Subcutaneous adipose tissue (tissue), 4 donors: Measurements from ENCODE around the gene CILP. TPM values are rescaled to one million over a fixed set of nuclear protein-coding genes. Genes with fewer than 3 reads are reported as not detected.

ENCODE experiments used
- total RNA-seq, 4 donors: library from RNA; depleted of rRNA; stranded (reverse); fragments of >200 nt; gene quantifications; one replicate each; pipeline ENCODE4 v1.1.0, GENCODE V29; 2016
- TF ChIP-seq, protein P1 (sequence below): fragments of 450-650 bp; IDR thresholded peaks from one replicate; pipeline ENCODE4 v1.5.1; 2016; ENCODE audit warnings: low read depth, mild to moderate bottlenecking, control low read depth, antibody characterized with exemption, moderate library complexity

The CILP gene
- total RNA-seq, 4 donors from 2014 or later: 46.5 to 223 (median 111) TPM

- TF ChIP-seq, protein P1, sequence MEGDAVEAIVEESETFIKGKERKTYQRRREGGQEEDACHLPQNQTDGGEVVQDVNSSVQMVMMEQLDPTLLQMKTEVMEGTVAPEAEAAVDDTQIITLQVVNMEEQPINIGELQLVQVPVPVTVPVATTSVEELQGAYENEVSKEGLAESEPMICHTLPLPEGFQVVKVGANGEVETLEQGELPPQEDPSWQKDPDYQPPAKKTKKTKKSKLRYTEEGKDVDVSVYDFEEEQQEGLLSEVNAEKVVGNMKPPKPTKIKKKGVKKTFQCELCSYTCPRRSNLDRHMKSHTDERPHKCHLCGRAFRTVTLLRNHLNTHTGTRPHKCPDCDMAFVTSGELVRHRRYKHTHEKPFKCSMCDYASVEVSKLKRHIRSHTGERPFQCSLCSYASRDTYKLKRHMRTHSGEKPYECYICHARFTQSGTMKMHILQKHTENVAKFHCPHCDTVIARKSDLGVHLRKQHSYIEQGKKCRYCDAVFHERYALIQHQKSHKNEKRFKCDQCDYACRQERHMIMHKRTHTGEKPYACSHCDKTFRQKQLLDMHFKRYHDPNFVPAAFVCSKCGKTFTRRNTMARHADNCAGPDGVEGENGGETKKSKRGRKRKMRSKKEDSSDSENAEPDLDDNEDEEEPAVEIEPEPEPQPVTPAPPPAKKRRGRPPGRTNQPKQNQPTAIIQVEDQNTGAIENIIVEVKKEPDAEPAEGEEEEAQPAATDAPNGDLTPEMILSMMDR: no peak
Observed at GRCh38 chr15:65209701-65210643, 1.3 kb downstream of the CILP start.

GRCh38 chr15:65208647-65209046, 2.6 kb downstream of the CILP start:
- TF ChIP-seq, protein P1: no peak

GRCh38 chr15:65207280-65207840, 3.9 kb downstream of the CILP start:
- TF ChIP-seq, protein P1: no peak

GRCh38 chr15:65206750-65207149, 4.5 kb downstream of the CILP start:
- TF ChIP-seq, protein P1: no peak

- TF ChIP-seq, protein P1: no peak
Observed at GRCh38 chr15:65204931-65205660, 6.2 kb downstream of the CILP start.

DNA sequence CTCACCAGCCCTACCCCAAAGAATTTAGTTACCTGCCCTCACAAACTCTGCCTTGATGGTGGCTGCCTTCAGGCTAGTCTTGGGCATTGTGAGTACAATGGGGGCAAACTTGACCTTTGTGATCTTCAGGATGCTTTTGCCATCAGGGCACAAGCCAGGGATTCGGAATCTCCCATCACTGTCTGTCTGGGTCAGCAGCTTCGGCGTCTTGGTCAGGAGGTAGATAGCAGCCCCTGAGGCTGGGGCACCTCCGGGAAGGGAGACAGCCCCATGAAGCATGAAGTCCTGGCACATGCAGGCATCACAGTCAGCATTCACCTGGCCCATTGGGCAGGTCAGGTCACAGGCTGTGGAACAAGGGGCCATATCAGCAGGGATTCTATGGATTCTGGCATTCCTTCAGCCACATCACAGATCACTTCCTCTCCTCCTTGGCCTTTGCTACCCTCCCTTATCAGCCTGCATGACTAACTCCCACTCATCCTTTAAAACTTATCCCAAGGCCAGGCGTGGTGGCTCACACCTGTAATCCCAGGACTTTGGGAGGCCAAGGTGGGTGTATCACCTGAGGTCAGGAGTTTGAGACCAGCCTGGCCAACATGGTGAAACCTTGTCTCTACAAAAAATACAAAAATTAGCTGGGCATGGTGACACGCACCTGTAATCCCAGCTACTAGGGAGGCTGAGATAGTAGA, 6.9 kb downstream of the CILP start:
- TF ChIP-seq, protein P1: no peak

DNA sequence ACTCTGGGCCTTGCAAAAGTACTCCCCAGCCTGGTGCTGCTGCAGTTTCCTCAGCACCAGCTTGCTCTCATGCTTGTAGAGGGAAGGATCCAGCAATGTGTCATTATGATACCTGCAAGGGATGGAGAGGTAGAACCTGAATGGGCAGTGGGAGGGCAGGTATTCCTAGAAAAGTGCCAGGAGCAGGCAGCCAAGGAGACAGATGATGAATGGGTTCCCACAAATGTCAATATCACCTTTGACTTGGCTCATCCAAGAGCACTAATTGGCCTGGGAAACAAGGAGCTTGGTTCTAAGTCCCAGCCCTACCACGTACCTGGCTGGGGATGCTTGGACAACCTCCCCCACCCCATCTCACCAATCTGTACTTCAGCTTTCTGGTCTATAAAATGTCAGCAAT, 9.4 kb downstream of the CILP start:
- TF ChIP-seq, protein P1: no peak
